ENCODE measurements around the gene GMPR2. TPM values are rescaled to one million over a fixed set of nuclear protein-coding genes. Genes with fewer than 3 reads are reported as not detected.
A peak's percentile ranks its signal among the peaks of the same experiment; 100 is the strongest.

The GMPR2 gene
- total and polyA plus RNA-seq, 10 donors = 42.2 to 85.6 (median 62.8) TPM

GRCh38 chr14:24247422-24247821 is 14.7 kb downstream of the GMPR2 start:
- TF ChIP-seq POLR2AphosphoS5 (IDR thresholded peaks at IDR 0.05) (no peak), CTCF (IDR thresholded peaks at IDR 0.05 in 8 of 11, conservative IDR thresholded peaks at IDR 0.05 in 3 of 11) (no peak), POLR2A (IDR thresholded peaks at IDR 0.05) (no peak)
- Histone ChIP-seq H3K4me3 (no peak overlapping the region), H3K36me3 (peaks cover 0 to 13% (median 0%) of the 10 kb centered on the region in 6 donors)

DNA sequence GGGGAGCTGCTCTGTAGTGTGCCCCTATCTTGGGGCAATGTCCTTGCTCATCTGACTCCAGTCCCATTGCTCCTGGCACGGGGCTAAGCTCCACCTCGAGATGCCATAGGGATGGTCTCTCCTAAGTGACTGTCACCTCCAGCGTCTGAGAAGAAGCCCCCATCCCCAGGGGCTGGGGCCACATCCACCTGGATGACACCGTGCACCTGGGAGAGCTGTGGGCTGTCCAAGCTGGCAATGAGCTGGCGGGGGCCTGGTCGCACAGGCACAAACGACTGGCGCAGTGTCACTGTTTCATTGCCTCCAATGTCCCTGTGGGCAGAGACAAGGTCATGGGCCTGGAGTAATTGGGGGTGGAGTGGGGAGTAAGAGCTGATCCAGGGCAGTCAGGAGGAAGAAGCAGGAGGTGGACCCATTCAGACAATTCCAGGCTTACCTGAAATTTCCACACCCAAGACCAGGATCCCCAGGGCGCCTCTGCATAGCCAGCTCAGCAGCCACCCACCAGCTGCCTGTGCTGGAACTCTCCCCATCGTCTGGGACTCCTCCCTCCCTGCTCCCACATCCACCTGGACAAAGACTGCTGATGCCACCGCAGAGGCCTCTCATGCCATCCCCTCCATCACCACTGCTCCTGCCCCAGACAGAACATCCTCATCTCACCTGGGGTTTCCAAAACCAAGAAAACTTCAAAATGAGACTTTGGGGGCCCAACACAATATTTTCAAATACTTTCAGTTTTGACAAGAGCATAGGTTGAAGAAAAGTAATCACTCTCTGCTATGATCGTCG is 16.7 kb downstream of the GMPR2 start:
- H3K36me3 ChIP-seq = peaks cover 0 to 33% (median 3%) of the 10 kb centered on the region in 6 donors
- no peaks in the 10 kb centered on the region for H3K27me3 ChIP-seq (replicated peaks in 1 of 7)
- no peaks in the 10 kb centered on the region for H3K9me3 ChIP-seq
- H3K4me1 ChIP-seq = peaks cover 0 to 33% (median 11%) of the 10 kb centered on the region in 6 donors
- WGBS, 5 donors = 80 to 84% (median 83%) methylated on average over 11 to 13 of the region's 13 CpGs
- intact Hi-C loops (cut with DNase I; ENCODE audit: low total_unique reads) = no loop called here
- no peak overlapping the region for H3K4me3 ChIP-seq
- DNase-seq = peak; percentile 68
- H3K27ac ChIP-seq = no peak overlapping the region
- TF ChIP-seq POLR2AphosphoS5 (IDR thresholded peaks at IDR 0.05) = no peak
- no peak for TF ChIP-seq CTCF (IDR thresholded peaks at IDR 0.05 in 8 of 11, conservative IDR thresholded peaks at IDR 0.05 in 3 of 11)
- no peak for TF ChIP-seq POLR2A (IDR thresholded peaks at IDR 0.05)

More at GRCh38 chr14:24247422-24247821, 14.7 kb downstream of the GMPR2 start:
- peak overlapping the region; percentile 48 to 81 (median 76) for H3K27ac ChIP-seq
- intact Hi-C loops (cut with DNase I; ENCODE audit: low total_unique reads) = no loop called here
- peaks cover 6 to 49% (median 21%) of the 10 kb centered on the region in 6 donors for H3K4me1 ChIP-seq
- no peaks in the 10 kb centered on the region for H3K27me3 ChIP-seq (replicated peaks in 1 of 7)
- no peak for DNase-seq
- no peaks in the 10 kb centered on the region for H3K9me3 ChIP-seq
- 74 to 82% (median 76%) methylated on average over 7 of the region's 7 CpGs for WGBS, 5 donors

GRCh38 chr14:24250354-24250753 is 17.6 kb downstream of the GMPR2 start:
- no peak for DNase-seq
- no peak overlapping the region for H3K4me3 ChIP-seq
- intact Hi-C loops (cut with DNase I; ENCODE audit: low total_unique reads) = no loop called here
- no peaks in the 10 kb centered on the region for H3K27me3 ChIP-seq (replicated peaks in 1 of 7)
- peaks cover 0 to 33% (median 11%) of the 10 kb centered on the region in 6 donors for H3K4me1 ChIP-seq
- TF ChIP-seq POLR2A (IDR thresholded peaks at IDR 0.05) = no peak
- no peak for TF ChIP-seq CTCF (IDR thresholded peaks at IDR 0.05 in 8 of 11, conservative IDR thresholded peaks at IDR 0.05 in 3 of 11)
- no peak for TF ChIP-seq POLR2AphosphoS5 (IDR thresholded peaks at IDR 0.05)
- 56 to 73% (median 62%) methylated on average over 4 of the region's 4 CpGs for WGBS, 5 donors
- H3K9me3 ChIP-seq = no peaks in the 10 kb centered on the region
- H3K36me3 ChIP-seq = peaks cover 0 to 43% (median 6%) of the 10 kb centered on the region in 6 donors
- peak overlapping the region in 1 of 8 donors; percentile 36 for H3K27ac ChIP-seq

DNA sequence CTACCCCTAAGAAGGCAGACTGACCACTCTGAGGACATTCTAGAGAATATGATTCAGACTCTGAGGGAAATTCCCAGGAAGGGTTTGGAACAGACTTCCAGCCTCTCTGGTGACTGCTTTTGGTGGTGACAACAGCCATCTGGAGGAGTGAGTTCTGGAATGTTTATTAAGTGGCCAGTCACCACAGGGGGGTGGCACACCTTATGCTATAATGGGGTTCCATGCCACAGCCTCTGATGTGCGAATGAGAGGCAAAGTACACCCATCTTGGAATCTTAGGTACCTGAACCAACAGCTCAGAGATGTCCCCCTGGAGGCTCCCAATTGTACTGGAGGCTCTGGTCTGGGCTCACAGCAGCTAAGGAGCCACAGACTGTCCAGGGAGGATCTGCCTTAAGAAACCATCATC is 19.2 kb downstream of the GMPR2 start:
- no peaks in the 10 kb centered on the region for H3K27me3 ChIP-seq (replicated peaks in 1 of 7)
- TF ChIP-seq CTCF (IDR thresholded peaks at IDR 0.05 in 8 of 11, conservative IDR thresholded peaks at IDR 0.05 in 3 of 11) = no peak
- no peak for TF ChIP-seq POLR2A (IDR thresholded peaks at IDR 0.05)
- peak in 1 of 3 donors; percentile 11 for TF ChIP-seq POLR2AphosphoS5 (IDR thresholded peaks at IDR 0.05)
- WGBS, 5 donors = 76 to 82% (median 81%) methylated on average over 1 of the region's 1 CpG; no CpG with 5 or more reads in 1 of the 5 donors
- peaks cover 0 to 55% (median 6%) of the 10 kb centered on the region in 6 donors for H3K36me3 ChIP-seq
- intact Hi-C loops (cut with DNase I; ENCODE audit: low total_unique reads) = no loop called here
- DNase-seq = no peak
- no peaks in the 10 kb centered on the region for H3K9me3 ChIP-seq
- H3K4me1 ChIP-seq = peaks cover 0 to 23% (median 4%) of the 10 kb centered on the region in 6 donors
- H3K4me3 ChIP-seq = no peak overlapping the region
- H3K27ac ChIP-seq = peak overlapping the region in 2 of 8 donors; percentile 14 to 36

Data from spleen (tissue), 11 donors.